NB4 (cell line): ENCODE data around the gene ALDH4A1.

Experiments
- MAX ChIP-seq: IDR thresholded peaks from 2 replicates; pipeline ENCODE4 v1.6.1; 2011; ENCODE audit warnings: low read depth, low read length
- POLR2A ChIP-seq: IDR thresholded peaks from 2 replicates; pipeline ENCODE4 v1.6.1; 2011; ENCODE audit warnings: mild to moderate bottlenecking; ENCODE audit not compliant: insufficient read length; ENCODE audit errors: extremely low read depth
- TF ChIP-seq, protein P1 (sequence below): IDR thresholded peaks from one replicate; pipeline ENCODE4 v1.5.1; 2012; ENCODE audit warnings: low read depth, low read length

GRCh38 chr1:18869847-18870594 is 32.3 kb downstream of the ALDH4A1 start:
- TF ChIP-seq, protein P1, sequence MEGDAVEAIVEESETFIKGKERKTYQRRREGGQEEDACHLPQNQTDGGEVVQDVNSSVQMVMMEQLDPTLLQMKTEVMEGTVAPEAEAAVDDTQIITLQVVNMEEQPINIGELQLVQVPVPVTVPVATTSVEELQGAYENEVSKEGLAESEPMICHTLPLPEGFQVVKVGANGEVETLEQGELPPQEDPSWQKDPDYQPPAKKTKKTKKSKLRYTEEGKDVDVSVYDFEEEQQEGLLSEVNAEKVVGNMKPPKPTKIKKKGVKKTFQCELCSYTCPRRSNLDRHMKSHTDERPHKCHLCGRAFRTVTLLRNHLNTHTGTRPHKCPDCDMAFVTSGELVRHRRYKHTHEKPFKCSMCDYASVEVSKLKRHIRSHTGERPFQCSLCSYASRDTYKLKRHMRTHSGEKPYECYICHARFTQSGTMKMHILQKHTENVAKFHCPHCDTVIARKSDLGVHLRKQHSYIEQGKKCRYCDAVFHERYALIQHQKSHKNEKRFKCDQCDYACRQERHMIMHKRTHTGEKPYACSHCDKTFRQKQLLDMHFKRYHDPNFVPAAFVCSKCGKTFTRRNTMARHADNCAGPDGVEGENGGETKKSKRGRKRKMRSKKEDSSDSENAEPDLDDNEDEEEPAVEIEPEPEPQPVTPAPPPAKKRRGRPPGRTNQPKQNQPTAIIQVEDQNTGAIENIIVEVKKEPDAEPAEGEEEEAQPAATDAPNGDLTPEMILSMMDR: no peak
- TF ChIP-seq POLR2A (no peak), MAX (no peak)
